HG03097 (cell line): ENCODE results near the gene LRRC32.
"Not testable (repeated sequence)": the region's sequence is repeated elsewhere in the genome, so short reads cannot be mapped to it uniquely, and the experiment has no call there.

Source experiments
- ATAC-seq: cut with Tn5 transposase; IDR thresholded peaks from one replicate; pipeline ENCODE4 v1.9.1; 2021; ENCODE audit not compliant: unreplicated experiment, low FRiP score

LRRC32 gene

DNA sequence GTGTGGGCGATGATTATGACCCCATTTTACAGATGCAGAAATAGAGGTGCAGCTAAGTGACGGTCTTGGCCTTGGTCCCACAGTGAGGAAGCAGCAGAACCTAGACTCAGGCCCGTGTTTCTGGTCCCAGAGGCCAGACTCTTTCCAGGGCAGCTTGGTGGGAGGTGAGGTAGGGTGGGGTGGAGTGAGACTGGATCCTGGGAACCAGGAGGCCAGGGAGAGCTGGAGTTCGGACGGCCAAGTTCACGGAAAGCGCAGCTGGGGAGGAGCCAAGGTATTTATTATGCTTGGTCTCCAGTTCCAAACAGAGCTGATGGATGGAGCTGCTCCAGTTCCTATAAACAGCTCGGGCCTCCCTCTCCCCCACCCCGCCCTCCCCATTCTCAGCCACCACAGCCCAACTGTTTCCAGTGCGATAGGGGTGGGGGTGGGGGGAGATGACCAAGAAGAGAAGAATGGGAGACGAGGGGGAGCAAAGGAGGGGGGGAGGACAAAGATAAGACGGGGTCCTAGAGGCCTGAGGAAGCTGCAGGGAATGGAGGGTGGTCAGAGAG, 16.2 kb downstream of the LRRC32 start:
- no peak for ATAC-seq

GRCh38 chr11:76653674-76654284, 16.8 kb downstream of the LRRC32 start:
- ATAC-seq: no peak

GRCh38 chr11:76653012-76653673, 17.4 kb downstream of the LRRC32 start:
- no peak for ATAC-seq

GRCh38 chr11:76649851-76650372, 20.6 kb downstream of the LRRC32 start:
- no peak for ATAC-seq

GRCh38 chr11:76649011-76649410, 21.5 kb downstream of the LRRC32 start:
- no peak for ATAC-seq

DNA sequence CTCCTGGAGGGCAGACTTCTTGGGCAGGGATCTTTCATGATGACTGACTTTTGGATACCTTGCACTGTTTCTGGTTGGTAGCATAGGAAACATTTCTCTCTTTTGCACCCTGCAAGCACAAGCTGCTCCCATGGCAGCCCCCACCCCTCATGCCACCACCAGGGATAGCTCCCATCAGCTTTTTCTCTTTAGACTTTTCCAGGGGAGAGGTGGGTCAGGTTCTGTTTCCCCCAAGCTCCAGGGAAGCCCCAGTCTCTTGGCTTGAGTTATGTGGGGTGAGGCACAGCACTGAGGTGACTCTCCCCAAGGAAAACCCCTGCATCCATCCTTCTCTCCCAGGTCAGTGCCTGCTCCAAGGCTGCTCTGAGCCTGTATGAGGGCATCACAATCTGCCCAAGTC, 22.5 kb downstream of the LRRC32 start:
- no peak for ATAC-seq

DNA sequence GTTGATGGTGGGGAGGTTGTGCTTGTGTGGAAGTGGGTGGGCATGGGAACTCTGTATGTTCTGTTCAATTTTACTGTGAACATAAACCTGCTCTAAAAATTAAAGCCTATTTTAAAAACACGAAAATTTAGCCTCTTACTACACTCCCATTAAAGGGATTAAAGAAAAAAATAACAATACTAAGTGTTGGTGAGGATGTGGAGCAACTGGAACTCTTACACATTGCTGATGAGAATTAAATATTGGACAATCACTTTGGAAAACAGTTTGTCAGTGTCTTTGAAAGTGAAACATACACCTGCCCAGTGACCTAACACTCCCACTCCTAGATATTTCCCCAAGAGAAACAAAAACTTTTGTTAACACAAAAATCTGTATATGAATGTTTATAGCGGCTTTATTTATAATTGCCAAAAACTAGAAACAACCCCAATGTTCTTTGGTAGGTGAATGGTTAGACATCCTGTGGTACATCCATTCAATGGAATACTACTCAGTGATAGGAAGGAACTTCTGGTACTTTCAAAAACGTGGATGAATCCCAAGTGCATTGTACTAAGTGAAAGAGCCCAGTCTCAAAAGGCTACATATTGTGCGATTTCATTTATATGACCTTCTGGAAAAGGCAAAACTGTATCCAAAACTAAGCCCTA, 23.5 kb downstream of the LRRC32 start:
- no peak for ATAC-seq

DNA sequence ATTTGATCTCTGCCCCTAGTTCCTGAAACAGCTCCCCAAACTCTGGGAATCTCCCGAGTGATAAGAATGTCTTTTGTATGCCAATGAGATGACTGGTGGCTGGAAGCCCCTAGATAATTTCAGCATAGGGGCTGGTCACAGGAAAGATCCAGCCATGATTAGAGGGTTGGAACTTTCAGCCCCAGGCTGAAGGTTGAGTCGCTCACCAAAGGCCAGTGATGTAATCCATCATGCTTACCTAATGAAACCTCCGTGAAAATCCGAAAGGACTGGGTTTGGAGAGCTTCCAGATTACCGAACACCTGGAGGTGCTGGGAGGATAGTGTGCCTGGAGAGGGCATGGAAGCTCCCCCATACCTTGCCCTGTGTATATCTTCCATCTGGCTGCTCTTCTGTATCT, 26.0 kb downstream of the LRRC32 start:
- no peak for ATAC-seq

- ATAC-seq: not testable (repeated sequence)
These were observed 26.8 kb downstream of the LRRC32 start for GRCh38 chr11:76643711-76644110.

DNA sequence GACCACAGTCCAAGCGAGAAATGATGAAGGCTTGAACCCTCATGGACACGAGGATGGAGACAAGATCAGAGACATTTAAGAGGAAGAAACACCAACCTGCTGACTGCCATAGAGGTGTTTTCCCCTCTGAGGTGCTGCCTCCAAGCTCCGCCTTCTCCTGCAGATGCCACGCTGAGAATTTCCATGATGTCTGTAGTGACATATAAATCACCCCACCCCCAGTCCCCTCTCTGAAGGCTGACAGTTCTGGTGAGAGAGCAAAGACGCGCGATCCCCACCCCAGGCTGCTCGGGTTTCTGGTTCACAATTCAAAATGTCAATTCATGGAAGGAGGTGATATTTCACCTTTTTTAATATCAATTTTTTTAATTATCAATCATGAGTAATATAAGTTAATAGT, 28.2 kb downstream of the LRRC32 start:
- no peak for ATAC-seq

- no peak for ATAC-seq
These were observed 28.6 kb downstream of the LRRC32 start for GRCh38 chr11:76641905-76642304.

DNA sequence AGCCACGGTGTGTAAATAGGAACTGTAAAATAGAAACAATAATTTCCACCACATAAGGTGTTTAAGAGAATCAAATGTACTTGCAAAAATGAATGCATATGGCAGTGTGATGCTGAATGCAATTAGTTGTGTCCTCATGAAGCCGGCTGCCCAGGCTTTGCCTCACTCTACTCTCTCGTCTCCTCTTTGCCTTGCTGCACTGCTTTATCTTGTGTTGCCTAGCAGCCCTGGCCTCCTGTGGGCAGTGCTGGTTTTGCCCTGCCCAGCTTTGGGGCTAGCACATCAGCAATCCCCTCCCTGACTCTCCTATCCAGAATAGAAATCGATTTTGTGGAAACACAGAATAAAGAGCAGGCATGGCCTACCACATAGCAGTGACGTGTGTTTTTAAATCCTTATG, 30.0 kb downstream of the LRRC32 start:
- ATAC-seq: no peak

- no peak for ATAC-seq
These were observed 30.9 kb downstream of the LRRC32 start for GRCh38 chr11:76639621-76640020.

- no peak for ATAC-seq
These were observed 32.0 kb downstream of the LRRC32 start for GRCh38 chr11:76638270-76639197.

GRCh38 chr11:76637491-76638269, 32.9 kb downstream of the LRRC32 start:
- peak; percentile 81 for ATAC-seq

- ATAC-seq: no peak
These were observed 33.6 kb downstream of the LRRC32 start for GRCh38 chr11:76636826-76637460.

GRCh38 chr11:76635991-76636738, 34.4 kb downstream of the LRRC32 start:
- no peak for ATAC-seq

DNA sequence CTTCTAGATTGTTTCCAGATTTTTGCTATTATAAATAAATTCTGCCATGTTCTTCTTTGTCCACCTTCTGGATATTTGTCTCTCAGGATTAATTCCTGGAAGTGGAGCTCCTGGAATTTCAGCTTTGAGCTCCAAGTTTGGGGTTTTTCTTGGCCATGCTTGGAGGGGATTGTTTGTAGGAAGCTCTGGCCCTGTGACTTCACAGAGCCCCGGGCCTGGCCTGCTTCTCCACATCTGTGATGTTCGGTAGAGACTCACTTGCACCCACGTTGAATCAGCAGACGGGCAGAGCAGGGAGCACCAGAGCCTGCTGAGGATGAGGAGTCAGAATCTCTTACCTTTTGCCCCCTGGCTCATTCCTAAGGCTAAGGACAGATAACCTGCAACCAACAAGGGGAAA, 35.7 kb downstream of the LRRC32 start:
- ATAC-seq: no peak

DNA sequence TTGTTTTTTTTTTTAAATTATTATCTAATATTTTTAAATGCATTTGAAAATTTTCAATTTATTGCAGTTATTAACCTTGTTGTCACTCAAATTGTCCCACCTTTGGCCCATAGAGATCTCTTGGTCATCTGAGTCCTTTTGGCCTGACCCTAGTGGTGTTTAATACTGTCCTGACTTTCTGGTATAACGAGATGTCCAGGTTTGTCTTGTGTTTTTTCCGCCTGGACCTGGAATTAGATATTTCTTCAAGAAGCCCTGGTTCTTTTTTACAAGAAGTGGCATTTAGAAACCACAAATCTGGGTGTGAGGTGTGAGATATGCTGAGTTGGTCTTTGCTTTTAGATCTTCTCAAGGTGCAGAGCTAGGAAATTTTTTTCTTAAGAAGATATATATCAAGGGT, 38.1 kb downstream of the LRRC32 start:
- ATAC-seq: no peak
